Parathyroid adenoma (tissue), 2 donors: Measurements from ENCODE around the gene BICD1.
"Not testable (repeated sequence)": the region's sequence is repeated elsewhere in the genome, so short reads cannot be mapped to it uniquely, and the experiment has no call there.

Experiments used
- H2AFZ ChIP-seq: fragments of 300-600 bp; sonication (generic); one replicate; pipeline ENCODE4 v1.7.0; 2017; ENCODE audit warnings: antibody characterized with exemption, mild to moderate bottlenecking
- H3K27ac ChIP-seq: fragments of 300-600 bp; sonication (generic); one replicate; pipeline ENCODE4 v1.7.0; 2017
- H3K27me3 ChIP-seq: fragments of 300-600 bp; sonication (generic); one replicate; pipeline ENCODE4 v1.7.0; 2017; ENCODE audit warnings: low read length; ENCODE audit not compliant: control insufficient read depth, insufficient read depth
- H3K36me3 ChIP-seq: fragments of 300-600 bp; sonication (generic); one replicate; pipeline ENCODE4 v1.7.0; 2017; ENCODE audit warnings: low read length; ENCODE audit not compliant: control insufficient read depth, insufficient read depth
- H3K4me1 ChIP-seq: fragments of 300-600 bp; sonication (generic); one replicate; pipeline ENCODE4 v1.7.0; 2017; ENCODE audit warnings: control low read depth
- H3K4me2 ChIP-seq: fragments of 300-600 bp; sonication (generic); one replicate; pipeline ENCODE4 v1.7.0; 2017; ENCODE audit warnings: low read length
- H3K4me3 ChIP-seq: fragments of 300-600 bp; sonication (generic); one replicate; pipeline ENCODE4 v1.7.0; 2017; ENCODE audit warnings: low read depth, low read length
- H3K79me2 ChIP-seq: fragments of 300-600 bp; sonication (generic); one replicate; pipeline ENCODE4 v1.7.0; 2017; ENCODE audit warnings: control low read depth
- H3K9ac ChIP-seq: fragments of 300-600 bp; sonication (generic); one replicate; pipeline ENCODE4 v1.7.0; 2017; ENCODE audit warnings: mild to moderate bottlenecking
- H3K9me3 ChIP-seq: fragments of 300-600 bp; sonication (generic); one replicate; pipeline ENCODE4 v1.7.0; 2017; ENCODE audit warnings: low read length; ENCODE audit not compliant: control insufficient read depth
- CTCF ChIP-seq: fragments of 300-600 bp; sonication (generic); IDR thresholded peaks from one replicate; pipeline ENCODE4 v1.7.0; 2017; ENCODE audit warnings: antibody characterized with exemption, mild to moderate bottlenecking
- donor health status: primary hyperparathyroidism.

The BICD1 gene

DNA sequence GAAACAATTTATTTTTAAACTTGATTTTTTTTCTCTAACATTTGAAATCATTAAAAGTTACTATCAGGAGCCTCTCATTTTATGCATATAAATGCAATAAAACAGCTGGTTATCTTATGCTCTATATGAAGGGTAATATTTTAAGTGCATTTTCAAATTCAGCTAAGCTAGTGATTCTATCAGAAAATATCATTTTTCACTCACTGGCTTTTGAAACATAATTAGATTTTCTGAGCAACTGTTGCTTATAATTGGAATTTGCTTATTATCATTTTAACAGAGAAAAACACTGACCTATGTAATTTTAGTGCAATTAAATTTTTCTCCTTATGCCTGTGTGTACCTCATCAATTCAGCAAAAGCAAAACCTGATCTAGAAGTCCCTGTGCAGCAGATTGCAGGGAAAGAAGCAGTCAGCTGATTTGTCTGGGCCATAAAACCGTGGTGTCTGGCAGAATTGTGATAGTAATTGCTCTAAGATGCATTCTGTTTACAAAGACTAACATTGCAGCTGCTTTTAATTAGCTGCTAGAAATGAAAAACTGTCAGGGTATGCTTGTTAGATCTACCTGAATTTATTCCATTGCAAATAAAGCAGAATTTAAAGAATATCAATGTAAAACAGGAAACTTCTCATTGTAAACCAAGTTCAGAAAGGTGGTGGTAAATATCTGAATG lies 75.0 kb downstream of the BICD1 start:
- Histone ChIP-seq H3K9me3 (no peaks in the 10 kb centered on the region), H3K27ac (no peak overlapping the region), H3K4me3 (no peak overlapping the region), H2AFZ (no peak overlapping the region), H3K9ac (no peak overlapping the region), H3K4me2 (no peak overlapping the region), H3K79me2 (peaks cover 5% of the 10 kb centered on the region), H3K27me3 (no peaks in the 10 kb centered on the region), H3K36me3 (no peaks in the 10 kb centered on the region), H3K4me1 (peaks cover 8% of the 10 kb centered on the region)
- TF ChIP-seq CTCF, result no peak

- Histone ChIP-seq H3K4me3 (no peak overlapping the region), H3K4me1 (peaks cover 3% of the 10 kb centered on the region), H3K9me3 (no peaks in the 10 kb centered on the region), H3K36me3 (no peaks in the 10 kb centered on the region), H2AFZ (no peak overlapping the region), H3K27me3 (no peaks in the 10 kb centered on the region), H3K27ac (no peak overlapping the region), H3K9ac (no peak overlapping the region), H3K4me2 (no peak overlapping the region), H3K79me2 (peaks cover 5% of the 10 kb centered on the region)
- TF ChIP-seq CTCF, result no peak
Measured at GRCh38 chr12:32183650-32184049, 77.0 kb downstream of the BICD1 start.

GRCh38 chr12:32187127-32187526 lies 80.5 kb downstream of the BICD1 start:
- not testable (repeated sequence) for H3K9ac ChIP-seq, H3K79me2 ChIP-seq, H3K4me3 ChIP-seq, H3K4me1 ChIP-seq, H3K4me2 ChIP-seq, H3K9me3 ChIP-seq, H3K27ac ChIP-seq, H2AFZ ChIP-seq, H3K36me3 ChIP-seq, H3K27me3 ChIP-seq

GRCh38 chr12:32191445-32191844 lies 84.8 kb downstream of the BICD1 start:
- no peaks in the 10 kb centered on the region for H3K9me3 ChIP-seq
- H3K9ac ChIP-seq, result no peak overlapping the region
- no peak overlapping the region for H3K4me2 ChIP-seq
- H2AFZ ChIP-seq, result no peak overlapping the region
- H3K4me3 ChIP-seq, result no peak overlapping the region
- no peak overlapping the region for H3K27ac ChIP-seq
- H3K36me3 ChIP-seq, result no peaks in the 10 kb centered on the region
- H3K27me3 ChIP-seq, result no peaks in the 10 kb centered on the region
- H3K79me2 ChIP-seq, result no peaks in the 10 kb centered on the region
- no peaks in the 10 kb centered on the region for H3K4me1 ChIP-seq
- TF ChIP-seq CTCF, result no peak

DNA sequence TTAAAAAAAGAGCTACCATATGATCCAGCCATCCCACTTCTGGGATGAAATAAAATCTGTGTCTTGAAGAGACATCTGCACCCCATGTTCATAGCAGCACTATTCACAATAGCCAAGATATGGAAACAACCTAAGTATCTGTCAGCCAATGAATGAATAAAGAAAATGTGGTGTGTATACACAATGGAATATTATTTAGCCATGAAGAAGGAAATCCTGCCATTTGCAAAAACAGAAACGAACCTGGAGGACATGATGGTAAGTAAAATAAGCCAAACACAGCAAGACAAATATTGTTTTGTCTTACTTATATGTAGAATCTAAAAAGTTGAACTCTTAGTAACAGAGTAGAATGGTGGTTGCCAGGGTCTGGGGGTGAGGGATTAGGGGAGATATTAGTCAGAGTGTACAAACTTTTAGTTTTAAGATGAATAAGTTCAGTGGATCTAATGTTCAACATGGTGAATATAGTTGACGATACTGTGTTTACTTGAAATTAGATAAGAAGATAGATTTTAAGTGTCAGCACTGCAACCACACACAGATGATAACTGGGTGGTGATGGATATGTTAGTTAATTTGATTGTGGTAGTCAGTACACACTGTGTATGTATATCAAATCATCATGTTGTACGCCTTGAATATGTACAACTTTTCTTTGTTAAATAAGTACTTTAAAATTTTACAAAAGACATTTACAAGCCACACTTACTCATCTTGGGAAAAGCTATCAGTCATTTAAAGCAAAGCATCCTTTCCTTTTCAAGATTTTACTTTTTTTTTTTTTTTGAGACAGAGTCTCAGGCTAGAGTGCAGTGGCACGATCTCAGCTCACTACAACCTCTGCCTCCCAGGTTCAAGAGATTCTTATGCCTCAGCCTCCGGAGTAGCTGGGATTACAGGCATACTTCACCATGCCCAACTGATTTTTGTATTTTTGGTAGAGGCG lies 89.9 kb downstream of the BICD1 start:
- Histone ChIP-seq H3K79me2 (no peaks in the 10 kb centered on the region), H3K4me1 (no peaks in the 10 kb centered on the region), H3K4me2 (no peak overlapping the region), H3K4me3 (no peak overlapping the region), H3K27me3 (no peaks in the 10 kb centered on the region), H3K9ac (no peak overlapping the region), H3K36me3 (no peaks in the 10 kb centered on the region), H3K9me3 (no peaks in the 10 kb centered on the region), H3K27ac (no peak overlapping the region), H2AFZ (no peak overlapping the region)
- no peak for TF ChIP-seq CTCF
